GM21786 (cell line): Measurements from ENCODE around the gene POGK.
"Not testable (repeated sequence)": the region's sequence is repeated elsewhere in the genome, so short reads cannot be mapped to it uniquely, and the experiment has no call there.

Experiments
- ATAC-seq: cut with Tn5 transposase; IDR thresholded peaks from one replicate; pipeline ENCODE4 v1.9.1; 2021; ENCODE audit not compliant: unreplicated experiment

The POGK gene

DNA sequence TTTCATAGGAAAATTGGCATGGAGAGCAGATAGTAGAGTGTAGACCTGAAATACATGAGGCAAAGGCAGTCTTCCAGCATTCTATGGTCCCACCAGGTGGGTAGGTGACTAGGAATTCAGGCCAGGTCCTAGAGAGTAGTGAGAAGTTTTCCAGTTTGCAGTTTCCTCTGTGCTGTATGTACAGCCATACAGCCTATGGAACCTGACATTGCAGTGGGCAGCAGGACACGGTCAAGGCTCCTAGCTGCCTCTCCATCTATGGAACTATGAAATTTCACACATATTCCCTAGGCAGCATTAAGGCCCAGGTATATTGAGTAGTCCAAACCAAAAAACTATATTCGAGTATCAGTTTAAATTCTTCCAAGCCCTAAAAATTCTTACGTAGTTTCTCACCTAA lies 16.3 kb downstream of the POGK start:
- ATAC-seq, result no peak

DNA sequence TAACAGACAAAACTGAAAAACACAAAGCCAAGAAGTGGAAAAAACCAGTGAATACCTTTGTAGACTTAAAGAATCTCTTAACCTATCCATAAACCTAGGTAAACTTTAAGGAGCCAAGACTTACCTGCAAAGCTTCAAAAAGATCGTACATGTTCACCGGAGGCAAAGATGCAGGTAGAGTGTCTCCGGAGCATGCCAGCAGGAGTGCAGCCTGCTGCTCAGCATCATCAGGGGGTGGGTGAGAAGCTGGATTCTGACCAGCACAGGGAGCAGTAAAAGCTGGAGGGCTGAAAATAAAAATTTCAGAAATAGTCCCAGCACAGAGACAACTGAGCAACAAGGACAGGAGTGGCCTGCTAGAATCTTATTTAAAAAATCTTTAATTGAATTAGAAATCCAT lies 18.7 kb downstream of the POGK start:
- no peak for ATAC-seq

DNA sequence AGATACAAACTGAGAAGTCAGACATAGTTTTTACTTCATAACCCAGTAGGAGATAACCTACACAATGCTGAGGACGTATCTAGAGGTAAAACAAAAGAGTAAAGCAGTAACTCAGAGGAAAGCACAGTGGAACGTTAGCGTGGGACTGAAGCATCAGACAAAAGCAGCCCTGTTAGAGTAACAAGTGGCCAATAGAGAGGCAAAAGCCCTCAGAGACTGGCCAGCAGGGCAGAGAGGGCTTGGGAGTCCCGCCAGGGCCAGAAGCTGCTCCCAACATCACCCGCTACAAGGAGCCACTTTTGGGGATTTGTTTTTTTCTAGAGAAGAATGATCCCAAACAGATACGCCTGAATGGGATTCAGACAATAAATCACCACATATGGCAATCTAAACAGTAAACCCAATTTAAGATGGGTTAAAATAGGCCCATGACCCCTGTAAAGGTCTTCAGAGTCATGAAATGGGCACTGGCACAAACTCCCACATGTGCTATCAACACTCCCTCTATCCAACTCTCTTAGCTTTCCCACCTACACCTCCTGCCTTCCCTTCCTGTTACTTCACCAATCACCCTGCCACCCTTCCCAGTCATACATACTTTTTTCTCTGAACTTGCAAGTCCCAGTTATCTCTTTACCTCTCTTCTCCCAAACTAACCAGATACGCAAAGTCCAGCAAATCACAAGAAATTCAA lies 19.6 kb downstream of the POGK start:
- no peak for ATAC-seq

DNA sequence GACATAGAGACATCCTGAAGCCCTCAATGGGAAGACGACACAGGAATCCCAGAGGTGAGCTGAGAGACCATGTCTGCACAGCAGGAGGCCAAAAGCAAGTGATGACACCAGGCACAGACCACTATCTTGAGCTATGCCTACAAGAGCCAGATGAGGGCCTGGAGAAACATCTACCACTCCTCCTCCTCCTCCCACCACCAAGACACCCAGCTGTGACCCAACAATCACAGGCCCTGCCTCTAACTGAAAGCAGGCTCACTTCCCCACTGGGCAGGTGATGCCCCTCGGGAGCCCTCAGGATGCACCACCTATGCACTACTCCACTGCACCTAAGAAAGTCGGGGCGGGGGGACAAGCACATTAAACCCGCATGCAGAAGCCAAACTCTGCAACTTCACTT lies 20.3 kb downstream of the POGK start:
- no peak for ATAC-seq

- ATAC-seq, result no peak
These were observed 26.7 kb downstream of the POGK start for GRCh38 chr1:166865926-166866325.

- ATAC-seq, result no peak
These were observed 29.4 kb downstream of the POGK start for GRCh38 chr1:166868639-166869038.

GRCh38 chr1:166869318-166870099 lies 30.2 kb downstream of the POGK start:
- no peak for ATAC-seq

GRCh38 chr1:166870584-166870983 lies 31.3 kb downstream of the POGK start:
- ATAC-seq, result no peak

DNA sequence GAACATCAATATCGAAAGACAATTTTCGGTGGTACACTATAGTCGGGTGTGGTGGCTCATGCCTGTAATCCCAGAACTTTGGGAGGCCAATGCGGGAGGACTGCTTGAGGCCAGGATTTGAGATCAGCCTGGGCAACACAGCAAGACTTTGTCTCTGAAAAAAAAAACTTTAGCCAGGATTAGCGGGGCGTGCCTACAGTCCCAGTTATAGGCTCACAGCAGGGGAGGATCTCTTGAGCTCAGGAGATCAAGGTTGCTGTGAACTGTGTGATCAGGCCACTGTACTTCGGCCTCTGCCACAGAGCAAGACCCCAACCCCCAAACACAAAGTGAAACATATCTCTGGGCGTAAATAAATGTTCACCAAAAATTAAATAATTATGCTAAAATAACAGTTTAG lies 35.2 kb downstream of the POGK start:
- no peak for ATAC-seq

GRCh38 chr1:166875302-166875733 lies 36.0 kb downstream of the POGK start:
- ATAC-seq, result no peak

DNA sequence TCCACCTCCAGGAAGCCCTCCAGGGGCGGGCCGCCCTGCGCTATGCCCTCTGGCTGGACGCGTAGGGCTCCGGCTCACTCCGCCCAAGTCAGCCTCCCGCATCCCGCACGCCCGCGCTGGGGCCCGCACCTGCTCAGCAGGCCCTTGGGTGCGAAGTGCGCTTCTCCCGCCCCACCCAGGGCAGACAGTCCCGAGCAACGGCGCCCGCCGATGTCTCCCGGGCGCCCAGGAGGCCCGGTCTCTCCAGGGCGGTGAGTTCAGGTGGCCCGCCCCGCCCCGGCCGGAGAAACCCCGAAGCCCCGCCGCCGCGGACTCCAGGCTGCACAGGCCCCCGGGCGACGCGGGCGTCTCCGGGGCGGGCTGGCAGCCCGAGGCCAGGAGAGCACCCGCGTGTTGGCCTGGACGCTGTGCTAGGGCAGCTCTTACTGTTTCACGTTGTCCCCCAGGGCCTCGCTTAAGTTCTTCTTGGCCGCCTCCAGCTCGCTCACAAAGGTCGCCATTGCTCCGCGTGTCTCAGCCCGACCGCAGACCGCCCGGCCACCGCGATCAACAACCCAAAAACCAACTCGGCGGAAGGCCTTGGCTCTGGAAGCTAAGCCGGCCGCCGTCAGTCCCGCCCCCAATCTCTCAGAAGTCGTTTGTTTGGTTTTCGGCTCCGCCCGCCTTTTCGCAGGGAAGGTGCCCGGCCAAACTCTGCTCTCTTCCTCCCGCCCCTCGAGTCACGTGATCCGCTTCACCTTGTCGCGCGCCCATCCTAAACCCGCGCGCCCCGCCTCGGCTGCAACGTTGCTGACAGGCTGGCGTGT lies 36.7 kb downstream of the POGK start, which contains the start of gene TADA1:
TSS of gene TADA1 (minus strand) at position 531 of the 806 bp plus-strand sequence. CDS start at position 500, 31 bp downstream.
- ATAC-seq, result peak; percentile 94

DNA sequence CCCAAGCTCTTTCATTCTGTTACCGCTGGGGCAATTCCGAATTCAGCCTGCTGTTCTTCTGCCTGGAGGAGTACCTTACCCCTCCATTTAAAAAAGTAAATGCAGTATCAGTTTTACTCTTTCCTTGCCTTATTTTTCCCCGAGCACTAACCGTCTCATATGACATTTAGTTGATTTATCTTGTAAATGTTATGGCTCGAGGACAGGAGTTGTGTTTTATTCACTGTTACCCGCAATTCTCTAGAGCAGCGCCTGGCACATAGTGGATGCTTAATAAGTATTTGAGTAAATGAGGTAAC lies 37.2 kb downstream of the POGK start:
- ATAC-seq, result peak; percentile 0

DNA sequence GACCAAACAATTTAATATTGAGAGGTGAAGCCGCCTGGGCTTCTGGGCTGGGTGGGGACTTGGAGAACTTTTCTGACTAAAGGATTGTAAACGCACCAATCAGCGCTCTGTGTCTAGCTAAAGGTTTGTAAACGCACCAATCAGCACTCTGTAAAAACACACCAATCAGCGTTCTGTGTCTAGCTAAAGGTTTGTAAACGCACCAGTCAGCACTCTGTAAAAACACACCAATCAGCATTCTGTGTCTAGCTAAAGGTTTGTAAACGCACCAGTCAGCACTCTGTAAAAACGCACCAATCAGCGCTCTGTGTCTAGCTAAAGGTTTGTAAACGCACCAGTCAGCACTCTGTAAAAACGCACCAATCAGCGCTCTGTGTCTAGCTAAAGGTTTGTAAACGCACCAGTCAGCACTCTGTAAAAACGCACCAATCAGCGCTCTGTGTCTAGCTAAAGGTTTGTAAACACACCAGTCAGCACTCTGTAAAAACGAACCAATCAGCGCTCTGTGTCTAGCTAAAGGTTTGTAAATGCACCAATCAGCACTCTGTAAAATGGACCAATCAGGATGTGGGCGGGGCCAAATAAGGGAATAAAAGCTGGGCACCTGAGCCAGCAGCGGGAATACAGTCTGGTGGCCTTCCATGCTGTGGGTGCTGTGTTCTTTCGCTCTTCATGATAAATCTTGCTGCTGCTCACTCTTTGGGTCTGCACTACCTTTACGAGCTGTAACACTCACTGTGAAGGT lies 39.1 kb downstream of the POGK start:
- ATAC-seq, result not testable (repeated sequence)

GRCh38 chr1:166882893-166883292 lies 43.6 kb downstream of the POGK start:
- no peak for ATAC-seq

- ATAC-seq, result no peak
These were observed 44.9 kb downstream of the POGK start for GRCh38 chr1:166884040-166884642.

- ATAC-seq, result no peak
These were observed 45.7 kb downstream of the POGK start for GRCh38 chr1:166884971-166885370.

DNA sequence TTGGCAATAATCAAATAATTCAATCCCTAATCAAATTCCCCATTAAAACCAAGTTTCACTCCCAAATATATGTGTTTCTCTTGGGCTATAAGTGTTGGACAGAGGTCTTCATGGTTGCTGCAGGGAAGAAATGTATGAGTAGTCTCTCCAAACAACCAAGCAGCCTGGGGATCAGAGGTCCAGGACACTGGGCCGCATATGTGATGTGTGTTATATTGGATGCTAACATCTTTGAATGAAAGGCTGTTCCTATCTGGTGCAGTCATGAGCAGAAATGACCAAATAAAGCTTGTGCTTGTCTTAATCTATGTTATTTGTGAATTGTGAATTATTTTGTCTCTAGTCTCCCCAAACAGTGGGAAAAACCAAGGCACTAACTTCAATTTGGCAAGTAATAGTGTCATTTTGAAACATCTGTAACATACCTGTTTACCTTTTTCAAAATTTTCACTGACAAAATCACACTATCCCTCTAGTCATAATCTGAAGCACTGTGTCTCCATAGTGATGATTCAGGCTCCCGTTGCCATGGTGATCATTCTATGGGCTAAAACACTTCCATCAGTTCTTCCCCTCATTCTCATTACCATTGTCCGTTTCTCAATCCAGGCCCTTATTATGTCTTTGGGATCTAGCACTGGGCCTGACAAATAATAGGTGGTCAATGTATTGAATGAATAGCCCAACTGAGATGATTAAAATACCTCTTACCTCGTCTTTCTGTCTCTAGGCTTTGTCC lies 49.3 kb downstream of the POGK start:
- no peak for ATAC-seq

GRCh38 chr1:166889776-166890175 lies 50.5 kb downstream of the POGK start:
- ATAC-seq, result no peak

GRCh38 chr1:166895766-166896165 lies 56.5 kb downstream of the POGK start:
- ATAC-seq, result no peak

GRCh38 chr1:166899769-166900168 lies 60.5 kb downstream of the POGK start:
- ATAC-seq, result no peak
